Amniotic epithelial cell (primary cell): Measurements from ENCODE around the gene FKBP8.
A peak's percentile ranks its signal among the peaks of the same experiment; 100 is the strongest.
"Not testable (repeated sequence)": the region's sequence is repeated elsewhere in the genome, so short reads cannot be mapped to it uniquely, and the experiment has no call there.

Experiments used
- DNase-seq: peaks from one replicate; pipeline ENCODE4 v3.0.0-alpha.2; 2010; ENCODE audit warnings: low read depth

FKBP8 gene

GRCh38 chr19:18558604-18559003 is 15.2 kb upstream of the FKBP8 start:
- DNase-seq: no peak

GRCh38 chr19:18558202-18558555 is 14.8 kb upstream of the FKBP8 start:
- DNase-seq: no peak

- DNase-seq: peak; percentile 99
Measured at GRCh38 chr19:18557411-18558201, 14.2 kb upstream of the FKBP8 start, which contains the start of gene KXD1. TSS of gene KXD1 (plus strand) at chr19:18557870. CDS start at chr19:18562057, 4,187 bp downstream.

- peak; percentile 77 for DNase-seq
Measured at GRCh38 chr19:18551631-18552030, 8.3 kb upstream of the FKBP8 start.

GRCh38 chr19:18543814-18544475 is 572 bp upstream of the FKBP8 start:
- peak; percentile 59 for DNase-seq

- no peak for DNase-seq
Measured at GRCh38 chr19:18541992-18542940, 1.1 kb downstream of the FKBP8 start.

- DNase-seq: peak; percentile 46
Measured at GRCh38 chr19:18541258-18541991, 1.9 kb downstream of the FKBP8 start.

GRCh38 chr19:18540200-18540599 is 3.2 kb downstream of the FKBP8 start:
- DNase-seq: not testable (repeated sequence)

- no peak for DNase-seq
Measured at GRCh38 chr19:18539372-18539771, 4.0 kb downstream of the FKBP8 start.

- no peak for DNase-seq
Measured at GRCh38 chr19:18538115-18538514, 5.3 kb downstream of the FKBP8 start.

- no peak for DNase-seq
Measured at GRCh38 chr19:18537431-18537830, 5.9 kb downstream of the FKBP8 start.

- no peak for DNase-seq
Measured at GRCh38 chr19:18536475-18536874, 6.9 kb downstream of the FKBP8 start.

GRCh38 chr19:18533058-18533457 is 10.3 kb downstream of the FKBP8 start:
- DNase-seq: no peak

- DNase-seq: no peak
Measured at GRCh38 chr19:18532168-18532890, 11.0 kb downstream of the FKBP8 start.

- DNase-seq: no peak
Measured at GRCh38 chr19:18531485-18531884, 11.9 kb downstream of the FKBP8 start.

GRCh38 chr19:18529782-18530181 is 13.6 kb downstream of the FKBP8 start:
- no peak for DNase-seq

GRCh38 chr19:18526316-18526715 is 17.1 kb downstream of the FKBP8 start:
- DNase-seq: no peak

GRCh38 chr19:18523841-18524240 is 19.5 kb downstream of the FKBP8 start:
- no peak for DNase-seq

- peak; percentile 19 for DNase-seq
Measured at GRCh38 chr19:18522862-18523440, 20.4 kb downstream of the FKBP8 start.

GRCh38 chr19:18522124-18522861 is 21.1 kb downstream of the FKBP8 start:
- peak; percentile 100 for DNase-seq
